Measurements from ENCODE around the gene FAM83F.

GRCh38 chr22:40031766-40032470, 37.2 kb downstream of the FAM83F start:
- TF ChIP-seq POLR2A (IDR thresholded peaks at IDR 0.05; ENCODE audit: low read length) (no peak), GATA1 (IDR thresholded peaks at IDR 0.05; ENCODE audit: low read depth, low read length) (no peak)
